Natural killer cell (primary cell): ENCODE measurements around the gene ZFAND2B. TPM values are rescaled to one million over a fixed set of nuclear protein-coding genes. Genes with fewer than 3 reads are reported as not detected.

Source experiments
- ATAC-seq, 3 donors: fragments of 150-1000 bp in 2 of 3; fragments of 200-7000 bp in 1 of 3; cut with Tn5 transposase; 1 replicate in 1 of 3; 2 replicates in 2 of 3; pipeline ENCODE4 v1.10.0; 2021; ENCODE audit warnings: mild to moderate bottlenecking in 2 of 3, moderate library complexity in 2 of 3
- DNase-seq, 2 donors: peaks; one replicate each; pipeline versions ENCODE4 v3.0.0 to v3.0.0-alpha.2; 2013 to 2021; ENCODE audit warnings: mixed read lengths in 1 of 2
- H3K27ac ChIP-seq: one replicate; pipeline ENCODE4 v1.5.1; 2013; ENCODE audit warnings: mild to moderate bottlenecking, low read length
- H3K27me3 ChIP-seq: one replicate; pipeline ENCODE4 v1.6.1; 2013; ENCODE audit warnings: low read length; ENCODE audit not compliant: control insufficient read depth, insufficient read depth
- H3K36me3 ChIP-seq: one replicate; pipeline ENCODE4 v1.6.1; 2013; ENCODE audit warnings: low read length; ENCODE audit not compliant: control insufficient read depth, insufficient read depth
- H3K4me1 ChIP-seq: one replicate; pipeline ENCODE4 v1.6.1; 2013; ENCODE audit warnings: low read length; ENCODE audit not compliant: control insufficient read depth, insufficient read depth
- H3K4me3 ChIP-seq: one replicate; pipeline ENCODE4 v1.5.1; 2013; ENCODE audit warnings: low read length
- H3K9me3 ChIP-seq: one replicate; pipeline ENCODE4 v1.6.1; 2013; ENCODE audit warnings: low read length; ENCODE audit not compliant: control insufficient read depth, insufficient read depth
- H3K27ac Mint-ChIP-seq, 2 donors: one replicate each; pipeline ENCODE4 v1.8.0; 2022; ENCODE audit warnings: mild to moderate bottlenecking in 2 of 2, mixed read lengths in 2 of 2, moderate library complexity in 1 of 2
- H3K27me3 Mint-ChIP-seq, 2 donors: one replicate each; pipeline ENCODE4 v1.8.0; 2022; ENCODE audit warnings: low read depth in 2 of 2, mixed read lengths in 2 of 2
- H3K36me3 Mint-ChIP-seq: one replicate; pipeline ENCODE4 v1.8.0; 2022; ENCODE audit warnings: mixed read lengths
- H3K4me1 Mint-ChIP-seq, 2 donors: one replicate each; pipeline ENCODE4 v1.8.0; 2022; ENCODE audit warnings: mixed read lengths in 2 of 2
- H3K4me3 Mint-ChIP-seq: one replicate; pipeline ENCODE4 v1.8.0; 2022; ENCODE audit warnings: mild to moderate bottlenecking, moderate library complexity, mixed read lengths
- H3K9me3 Mint-ChIP-seq, 2 donors: one replicate each; pipeline ENCODE4 v1.8.0; 2022; ENCODE audit warnings: mixed read lengths in 2 of 2
- CTCF ChIP-seq: fragments of 200-600 bp; IDR thresholded peaks from one replicate; pipeline ENCODE4 v1.8.0; 2022; ENCODE audit warnings: antibody characterized with exemption
- WGBS: methylation state at CpG from one replicate; pipeline ENCODE4 v1.1.7; 2013; ENCODE audit warnings: missing lambda C conversion rate; ENCODE audit not compliant: insufficient coverage; 5-methylcytosine and 5-hydroxymethylcytosine counted together
- intact Hi-C: fragments of 100-400 bp; cut with micrococcal nuclease; formaldehyde crosslinking; loops from one replicate; pipeline ENCODE4 v1.14.2; 2022
- total RNA-seq, 4 donors: library from RNA; stranded (reverse); fragments of 120-200 nt in 1 of 4; gene quantifications; one replicate each; pipeline versions ENCODE4 v1.2.3 to v1.2.4, GENCODE V29; 2013 to 2022

The ZFAND2B gene
- total RNA-seq, 3 donors from 2014 or later (not counting 1 experiment from before 2014, with no cell fraction given) = 67.6 to 84.0 (median 83.4) TPM

GRCh38 chr2:219210886-219211362 lies 4.3 kb downstream of the ZFAND2B start:
- H3K4me1 ChIP-seq = peaks cover 49% of the 10 kb centered on the region
- H3K27me3 Mint-ChIP-seq = no peaks in the 10 kb centered on the region
- peak overlapping the region; percentile 82 to 92 for H3K27ac Mint-ChIP-seq
- over 99% methylated on average over 8 of the region's 9 CpGs for WGBS
- no peaks in the 10 kb centered on the region for H3K9me3 ChIP-seq
- H3K4me3 Mint-ChIP-seq = peak overlapping the region; percentile 71
- no peak for DNase-seq
- H3K27ac ChIP-seq = peak overlapping the region; percentile 27
- H3K36me3 ChIP-seq = peaks cover 17% of the 10 kb centered on the region
- no peak for TF ChIP-seq CTCF
- H3K9me3 Mint-ChIP-seq = no peaks in the 10 kb centered on the region
- ATAC-seq = no peak
- H3K4me1 Mint-ChIP-seq = peaks cover 23 to 32% of the 10 kb centered on the region in 2 donors
- H3K4me3 ChIP-seq = no peak overlapping the region
- intact Hi-C loops = loop anchor here (1.0 to 5.0 kb wide), 4 partner anchors 40 to 177 kb away; partner anchors contain the start of gene NHEJ1
- no peaks in the 10 kb centered on the region for H3K27me3 ChIP-seq
- no peaks in the 10 kb centered on the region for H3K36me3 Mint-ChIP-seq

- Mint-ChIP-seq H3K9me3 (no peaks in the 10 kb centered on the region), H3K4me1 (peaks cover 20 to 27% of the 10 kb centered on the region in 2 donors), H3K4me3 (no peak overlapping the region), H3K27me3 (no peaks in the 10 kb centered on the region), H3K36me3 (no peaks in the 10 kb centered on the region), H3K27ac (no peak overlapping the region)
- H3K27ac ChIP-seq = no peak overlapping the region
- ATAC-seq (no peak), DNase-seq (no peak)
- intact Hi-C loops = loop anchor here (5.0 kb wide), 1 partner anchor 156 kb away; no protein-coding TSS in a partner anchor
- no peaks in the 10 kb centered on the region for H3K9me3 ChIP-seq
- TF ChIP-seq CTCF = no peak
- peaks cover 41% of the 10 kb centered on the region for H3K4me1 ChIP-seq
- no peak overlapping the region for H3K4me3 ChIP-seq
- H3K27me3 ChIP-seq = no peaks in the 10 kb centered on the region
- WGBS = 97% methylated on average over 8 of the region's 8 CpGs
- peaks cover 16% of the 10 kb centered on the region for H3K36me3 ChIP-seq
Measured at GRCh38 chr2:219213026-219213415, 6.4 kb downstream of the ZFAND2B start.

- TF ChIP-seq CTCF = no peak
- Mint-ChIP-seq H3K9me3 (no peaks in the 10 kb centered on the region), H3K36me3 (no peaks in the 10 kb centered on the region), H3K27me3 (no peaks in the 10 kb centered on the region), H3K27ac (no peak overlapping the region), H3K4me3 (no peak overlapping the region), H3K4me1 (peaks cover 18 to 24% of the 10 kb centered on the region in 2 donors)
- 92% methylated on average over 10 of the region's 10 CpGs for WGBS
- Histone ChIP-seq H3K4me3 (no peak overlapping the region), H3K27ac (no peak overlapping the region), H3K27me3 (no peaks in the 10 kb centered on the region), H3K9me3 (no peaks in the 10 kb centered on the region), H3K36me3 (peaks cover 10% of the 10 kb centered on the region), H3K4me1 (peaks cover 42% of the 10 kb centered on the region)
- intact Hi-C loops = loop anchor here (5.0 kb wide), 1 partner anchor 156 kb away; no protein-coding TSS in a partner anchor
- DNase-seq = no peak
- no peak for ATAC-seq
Measured at GRCh38 chr2:219213486-219214071, 7.0 kb downstream of the ZFAND2B start.
